Activated CD4-positive, alpha-beta memory T cell treated with anti-CD3 and anti-CD28 coated beads, Interleukin-2, amount 10 ng/mL, durations not matched to agents 7 days and 5 days (primary cell): ENCODE data around the gene MRPL55. TPM values are rescaled to one million over a fixed set of nuclear protein-coding genes. Genes with fewer than 3 reads are reported as not detected.

Source experiments
- CTCF ChIA-PET: fragments of 350-600 bp; sonication (Branson Sonifier 250); formaldehyde crosslinking; loops from one replicate; lab custom pipeline; 2021; ENCODE audit warnings: antibody characterized with exemption, inconsistent platforms; lab: Charles Lee
- POLR2A ChIA-PET: fragments of 350-600 bp; sonication (Branson Sonifier 250); formaldehyde crosslinking; loops from one replicate; lab custom pipeline; 2021; ENCODE audit warnings: antibody characterized with exemption; lab: Charles Lee
- DNase-seq: peaks from one replicate; pipeline ENCODE4 v3.0.0-alpha.2; 2020
- H3K27ac Mint-ChIP-seq: one replicate; pipeline ENCODE4 v1.8.0; 2021; ENCODE audit warnings: mild to moderate bottlenecking, mixed read lengths
- H3K27me3 Mint-ChIP-seq: one replicate; pipeline ENCODE4 v1.8.0; 2021; ENCODE audit warnings: mixed read lengths
- H3K36me3 Mint-ChIP-seq: one replicate; pipeline ENCODE4 v1.8.0; 2021; ENCODE audit warnings: low read depth, mixed read lengths
- H3K4me1 Mint-ChIP-seq: one replicate; pipeline ENCODE4 v1.8.0; 2021; ENCODE audit warnings: mixed read lengths
- H3K4me3 Mint-ChIP-seq: one replicate; pipeline ENCODE4 v1.8.0; 2021; ENCODE audit warnings: mild to moderate bottlenecking, mixed read lengths
- H3K9me3 Mint-ChIP-seq: one replicate; pipeline ENCODE4 v1.8.0; 2021; ENCODE audit warnings: mixed read lengths
- total RNA-seq, 2 experiments: library from RNA; stranded (reverse); gene quantifications; one replicate each; pipeline ENCODE4 v1.2.3, GENCODE V29; 2021

The MRPL55 gene
- total RNA-seq, result 10 to 100 TPM; 43.1 to 43.9 TPM

- ChIA-PET POLR2A (interaction anchor here (0.7 to 4.6 kb wide), 14 partner anchors 9 to 377 kb away, joined by 3 to 39 read pairs (median 4); partner anchors contain the start of genes ARF1 and IBA57), CTCF (interaction anchor here (1.2 to 1.7 kb wide), 4 partner anchors 9 to 30 kb away, joined by 3 to 7 read pairs (median 4); partner anchors contain the start of gene ARF1)
- Mint-ChIP-seq H3K4me1 (peaks cover 43% of the 10 kb centered on the region), H3K36me3 (peaks cover 13% of the 10 kb centered on the region), H3K9me3 (no peaks in the 10 kb centered on the region), H3K27me3 (no peaks in the 10 kb centered on the region), H3K4me3 (peak within 1 kb of the TSS; percentile 87), H3K27ac (peak within 1 kb of the TSS; percentile 79)
- DNase-seq, result peak; percentile 99
These were observed at the start of gene MRPL55 for GRCh38 chr1:228109073-228109961. TSS of gene MRPL55 (minus strand) at chr1:228109299. CDS start at chr1:228108260, 1,039 bp downstream.

DNA sequence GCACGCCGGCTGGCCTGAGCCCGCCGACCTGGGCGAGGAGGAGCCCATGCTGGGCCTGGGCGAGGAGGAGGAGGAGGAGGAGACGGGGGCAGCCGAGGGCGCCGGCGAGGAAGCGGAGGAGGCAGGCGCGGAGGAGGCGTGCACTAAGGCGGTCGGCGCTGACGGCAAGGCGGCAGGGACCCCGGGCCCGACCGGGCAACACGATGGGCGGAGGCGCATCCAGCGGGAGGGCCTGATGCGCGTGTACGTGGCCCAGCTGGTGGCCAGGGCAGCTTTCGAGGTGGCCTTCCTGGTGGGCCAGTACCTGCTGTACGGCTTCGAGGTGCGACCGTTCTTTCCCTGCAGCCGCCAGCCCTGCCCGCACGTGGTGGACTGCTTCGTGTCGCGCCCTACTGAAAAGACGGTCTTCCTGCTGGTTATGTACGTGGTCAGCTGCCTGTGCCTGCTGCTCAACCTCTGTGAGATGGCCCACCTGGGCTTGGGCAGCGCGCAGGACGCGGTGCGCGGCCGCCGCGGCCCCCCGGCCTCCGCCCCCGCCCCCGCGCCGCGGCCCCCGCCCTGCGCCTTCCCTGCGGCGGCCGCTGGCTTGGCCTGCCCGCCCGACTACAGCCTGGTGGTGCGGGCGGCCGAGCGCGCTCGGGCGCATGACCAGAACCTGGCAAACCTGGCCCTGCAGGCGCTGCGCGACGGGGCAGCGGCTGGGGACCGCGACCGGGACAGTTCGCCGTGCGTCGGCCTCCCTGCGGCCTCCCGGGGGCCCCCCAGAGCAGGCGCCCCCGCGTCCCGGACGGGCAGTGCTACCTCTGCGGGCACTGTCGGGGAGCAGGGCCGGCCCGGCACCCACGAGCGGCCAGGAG lies 49.3 kb upstream of the MRPL55 start:
- Mint-ChIP-seq H3K27ac (no peak overlapping the region), H3K36me3 (no peaks in the 10 kb centered on the region), H3K27me3 (no peaks in the 10 kb centered on the region), H3K9me3 (no peaks in the 10 kb centered on the region), H3K4me1 (peaks cover 7% of the 10 kb centered on the region), H3K4me3 (no peak overlapping the region)
- CTCF ChIA-PET, result no interaction called here
- POLR2A ChIA-PET, result no interaction called here
- DNase-seq, result no peak

- Mint-ChIP-seq H3K9me3 (no peaks in the 10 kb centered on the region), H3K36me3 (no peaks in the 10 kb centered on the region), H3K4me1 (peaks cover 7% of the 10 kb centered on the region), H3K27ac (no peak overlapping the region), H3K4me3 (no peak overlapping the region), H3K27me3 (no peaks in the 10 kb centered on the region)
- POLR2A ChIA-PET, result interaction anchor here (1.6 to 1.7 kb wide), 2 partner anchors 8 to 13 kb away, joined by 4 to 6 read pairs; partner anchors contain the start of gene IBA57
- DNase-seq, result no peak
- CTCF ChIA-PET, result interaction anchor here (4.0 kb wide), 1 partner anchor 8 kb away, joined by 16 read pairs; the partner anchor contains the start of gene IBA57
These were observed 48.6 kb upstream of the MRPL55 start for GRCh38 chr1:228157729-228158126.

DNA sequence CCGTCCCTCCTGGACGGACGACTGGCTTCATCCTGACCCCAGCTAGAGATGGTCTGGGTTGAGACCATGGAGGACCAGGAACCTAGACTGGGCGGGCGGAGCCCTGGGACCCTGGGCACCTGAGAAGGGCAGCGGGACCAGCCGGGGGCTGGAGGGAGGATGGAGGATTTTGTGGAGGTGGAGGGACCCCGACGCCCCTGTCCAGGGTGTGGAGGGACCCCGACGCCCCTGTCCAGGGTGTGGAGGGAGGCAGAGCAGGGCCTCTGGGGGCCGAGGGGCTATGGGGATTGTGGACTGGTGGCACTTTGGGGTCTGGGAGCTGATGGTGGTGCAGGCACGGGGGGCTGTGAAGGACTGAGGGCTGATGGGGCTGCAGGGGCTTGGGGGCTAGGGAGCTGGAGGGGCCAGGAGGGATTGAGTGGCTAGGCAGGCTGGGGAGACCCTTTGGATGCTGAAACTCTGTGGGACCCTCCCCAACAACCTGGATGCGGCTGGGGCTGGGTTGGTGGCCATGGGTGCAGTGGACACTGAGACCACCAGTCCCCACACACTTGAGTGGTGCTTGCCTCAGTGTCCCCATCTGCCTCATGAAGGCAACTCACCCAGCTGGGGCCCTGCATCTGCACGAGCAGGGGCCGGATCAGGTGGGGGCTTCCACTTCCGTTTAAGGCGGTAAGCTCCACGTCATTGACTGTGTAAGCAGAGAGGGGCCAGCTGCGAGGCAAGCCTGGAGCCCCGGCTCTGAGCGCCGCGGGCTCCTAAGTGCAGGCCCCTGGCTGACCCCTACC lies 48.0 kb upstream of the MRPL55 start:
- Mint-ChIP-seq H3K27ac (no peak overlapping the region), H3K36me3 (no peaks in the 10 kb centered on the region), H3K4me3 (no peak overlapping the region), H3K9me3 (no peaks in the 10 kb centered on the region), H3K4me1 (peaks cover 3% of the 10 kb centered on the region), H3K27me3 (no peaks in the 10 kb centered on the region)
- ChIA-PET CTCF (interaction anchor here (0.6 to 4.0 kb wide), 2 partner anchors 9 to 160 kb away, joined by 3 to 16 read pairs; partner anchors contain the start of gene IBA57), POLR2A (interaction anchor here (1.6 to 1.7 kb wide), 2 partner anchors 8 to 14 kb away, joined by 4 to 6 read pairs; partner anchors contain the start of gene IBA57)
- DNase-seq, result no peak

- Mint-ChIP-seq H3K27me3 (no peaks in the 10 kb centered on the region), H3K36me3 (no peaks in the 10 kb centered on the region), H3K27ac (no peak overlapping the region), H3K4me3 (no peak overlapping the region), H3K4me1 (no peaks in the 10 kb centered on the region), H3K9me3 (no peaks in the 10 kb centered on the region)
- ChIA-PET CTCF (interaction anchor here (0.6 to 4.0 kb wide), 2 partner anchors 9 to 159 kb away, joined by 3 to 16 read pairs; partner anchors contain the start of gene IBA57), POLR2A (interaction anchor here (1.6 to 1.7 kb wide), 2 partner anchors 9 to 15 kb away, joined by 4 to 6 read pairs; partner anchors contain the start of gene IBA57)
- DNase-seq, result no peak
These were observed 47.4 kb upstream of the MRPL55 start for GRCh38 chr1:228156515-228156881.

- Mint-ChIP-seq H3K4me1 (no peaks in the 10 kb centered on the region), H3K27ac (no peak overlapping the region), H3K9me3 (no peaks in the 10 kb centered on the region), H3K27me3 (no peaks in the 10 kb centered on the region), H3K36me3 (no peaks in the 10 kb centered on the region), H3K4me3 (no peak overlapping the region)
- CTCF ChIA-PET, result interaction anchor here (4.0 kb wide), 1 partner anchor 10 kb away, joined by 16 read pairs; the partner anchor contains the start of gene IBA57
- no peak for DNase-seq
- POLR2A ChIA-PET, result interaction anchor here (1.7 to 2.5 kb wide), 2 partner anchors 10 to 15 kb away, joined by 4 to 7 read pairs; partner anchors contain the start of gene IBA57
These were observed 46.8 kb upstream of the MRPL55 start for GRCh38 chr1:228155596-228156514.

GRCh38 chr1:228154670-228155571 lies 45.8 kb upstream of the MRPL55 start:
- H3K4me1 Mint-ChIP-seq, result no peaks in the 10 kb centered on the region
- H3K27me3 Mint-ChIP-seq, result no peaks in the 10 kb centered on the region
- ChIA-PET CTCF (interaction anchor here (4.0 kb wide), 1 partner anchor 11 kb away, joined by 16 read pairs; the partner anchor contains the start of gene IBA57), POLR2A (interaction anchor here (2.5 kb wide), 1 partner anchor 11 kb away, joined by 7 read pairs; the partner anchor contains the start of gene IBA57)
- H3K36me3 Mint-ChIP-seq, result no peaks in the 10 kb centered on the region
- H3K4me3 Mint-ChIP-seq, result no peak overlapping the region
- DNase-seq, result no peak
- H3K9me3 Mint-ChIP-seq, result no peaks in the 10 kb centered on the region
- H3K27ac Mint-ChIP-seq, result no peak overlapping the region

- Mint-ChIP-seq H3K27ac (no peak overlapping the region), H3K27me3 (no peaks in the 10 kb centered on the region), H3K4me1 (no peaks in the 10 kb centered on the region), H3K36me3 (no peaks in the 10 kb centered on the region), H3K4me3 (no peak overlapping the region), H3K9me3 (no peaks in the 10 kb centered on the region)
- DNase-seq, result no peak
- CTCF ChIA-PET, result interaction anchor here (0.8 to 4.0 kb wide), 2 partner anchors 12 to 48 kb away, joined by 4 to 16 read pairs; partner anchors contain the start of gene IBA57
- POLR2A ChIA-PET, result interaction anchor here (2.5 kb wide), 1 partner anchor 12 kb away, joined by 7 read pairs; the partner anchor contains the start of gene IBA57
These were observed 45.0 kb upstream of the MRPL55 start for GRCh38 chr1:228154021-228154669.

- Mint-ChIP-seq H3K9me3 (no peaks in the 10 kb centered on the region), H3K27me3 (no peaks in the 10 kb centered on the region), H3K36me3 (no peaks in the 10 kb centered on the region), H3K4me3 (no peak overlapping the region), H3K27ac (no peak overlapping the region), H3K4me1 (no peaks in the 10 kb centered on the region)
- CTCF ChIA-PET, result no interaction called here
- POLR2A ChIA-PET, result interaction anchor here (0.6 to 1.9 kb wide), 2 partner anchors 12 to 372 kb away, joined by 3 to 11 read pairs; partner anchors contain the start of gene IBA57
- no peak for DNase-seq
These were observed 43.8 kb upstream of the MRPL55 start for GRCh38 chr1:228152918-228153258.
